Brain microvascular endothelial cell (primary cell): Measurements from ENCODE around the gene GNG11.

Experiments used
- DNase-seq: peaks from one replicate; pipeline ENCODE4 v3.0.0-alpha.2; 2020
- H3K27ac ChIP-seq: fragments of 250-450 bp; sonication (Bioruptor Pico); 2 replicates; pipeline ENCODE4 v1.5.1; 2020; ENCODE audit warnings: mild to moderate bottlenecking, moderate library complexity
- H3K27me3 ChIP-seq: fragments of 250-450 bp; sonication (Bioruptor Pico); replicated peaks from 2 replicates; pipeline ENCODE4 v1.5.1; 2020; ENCODE audit warnings: mild to moderate bottlenecking
- H3K36me3 ChIP-seq: fragments of 250-450 bp; sonication (Bioruptor Pico); replicated peaks from 2 replicates; pipeline ENCODE4 v1.5.1; 2020; ENCODE audit warnings: mild to moderate bottlenecking
- H3K4me3 ChIP-seq: 2 replicates; pipeline ENCODE4 v1.5.1; 2011; ENCODE audit warnings: low read depth, mild to moderate bottlenecking, control low read depth, low read length, moderate library complexity
- in situ Hi-C: cut with HindIII; loops from 2 replicates; pipeline ENCODE4 v1.10.0; 2017; ENCODE audit warnings: low sequenced_read_pairs, low pct_ligation_motif_present
- TF ChIP-seq, protein P1 (sequence below): IDR thresholded peaks from 2 replicates; pipeline ENCODE4 v1.5.1; 2011; ENCODE audit warnings: low read depth, mild to moderate bottlenecking, moderate library complexity, low read length, control low read depth, inconsistent platforms; ENCODE audit errors: missing control alignments

GNG11 gene

DNA sequence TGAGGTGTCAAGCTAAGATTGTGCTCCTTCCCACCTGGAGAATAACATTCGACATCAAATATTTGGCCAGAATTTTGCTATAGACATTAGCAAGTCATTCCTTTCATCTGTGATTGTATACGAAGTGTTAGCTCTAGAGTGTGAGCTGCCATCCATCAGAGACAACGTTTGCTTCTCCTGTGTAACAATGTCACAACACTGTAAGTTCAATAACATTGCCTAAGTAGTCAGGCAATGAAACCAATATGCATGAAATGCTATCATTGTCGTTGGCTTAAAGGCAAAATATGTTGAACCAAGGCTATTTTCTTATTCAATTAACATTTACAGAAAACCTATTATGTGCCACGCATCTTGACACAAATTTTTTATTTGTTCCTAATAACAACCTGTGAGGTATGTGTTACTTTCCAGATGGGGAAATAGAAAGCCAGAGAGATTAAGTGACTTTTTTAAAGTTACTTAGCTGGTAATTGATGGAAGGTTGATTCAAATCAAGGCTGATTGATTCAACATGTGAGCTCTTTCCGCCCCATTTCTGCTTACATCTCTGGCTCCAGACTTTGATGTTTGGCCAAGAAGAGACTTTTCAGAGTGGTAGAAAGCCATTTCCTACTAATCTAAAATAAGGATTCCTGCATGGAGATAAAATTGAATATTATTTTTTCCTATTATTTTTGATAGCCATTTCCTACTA lies 50.6 kb downstream of the GNG11 start:
- TF ChIP-seq, protein P1, sequence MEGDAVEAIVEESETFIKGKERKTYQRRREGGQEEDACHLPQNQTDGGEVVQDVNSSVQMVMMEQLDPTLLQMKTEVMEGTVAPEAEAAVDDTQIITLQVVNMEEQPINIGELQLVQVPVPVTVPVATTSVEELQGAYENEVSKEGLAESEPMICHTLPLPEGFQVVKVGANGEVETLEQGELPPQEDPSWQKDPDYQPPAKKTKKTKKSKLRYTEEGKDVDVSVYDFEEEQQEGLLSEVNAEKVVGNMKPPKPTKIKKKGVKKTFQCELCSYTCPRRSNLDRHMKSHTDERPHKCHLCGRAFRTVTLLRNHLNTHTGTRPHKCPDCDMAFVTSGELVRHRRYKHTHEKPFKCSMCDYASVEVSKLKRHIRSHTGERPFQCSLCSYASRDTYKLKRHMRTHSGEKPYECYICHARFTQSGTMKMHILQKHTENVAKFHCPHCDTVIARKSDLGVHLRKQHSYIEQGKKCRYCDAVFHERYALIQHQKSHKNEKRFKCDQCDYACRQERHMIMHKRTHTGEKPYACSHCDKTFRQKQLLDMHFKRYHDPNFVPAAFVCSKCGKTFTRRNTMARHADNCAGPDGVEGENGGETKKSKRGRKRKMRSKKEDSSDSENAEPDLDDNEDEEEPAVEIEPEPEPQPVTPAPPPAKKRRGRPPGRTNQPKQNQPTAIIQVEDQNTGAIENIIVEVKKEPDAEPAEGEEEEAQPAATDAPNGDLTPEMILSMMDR: no peak

DNA sequence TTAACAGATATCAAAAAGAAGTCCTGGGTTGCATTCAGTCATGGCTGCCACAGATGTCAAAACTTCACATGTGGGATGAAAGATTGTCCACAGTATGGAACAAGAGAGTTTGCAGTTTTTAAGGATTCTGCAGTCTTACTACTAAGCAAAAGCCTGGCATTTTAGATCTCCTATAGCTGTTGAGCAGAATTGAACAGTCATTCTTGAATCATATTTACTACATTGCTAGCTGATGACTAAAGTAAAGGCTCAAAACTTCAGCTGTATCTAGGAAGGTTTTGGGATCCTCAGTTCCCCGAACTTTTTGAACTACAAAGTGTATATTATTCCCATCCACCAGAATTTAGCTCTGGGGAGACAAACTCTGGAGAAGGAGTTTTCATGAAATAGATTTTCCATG lies 51.6 kb downstream of the GNG11 start:
- TF ChIP-seq, protein P1: no peak
- Histone ChIP-seq H3K27ac (no peak overlapping the region), H3K4me3 (no peak overlapping the region), H3K27me3 (no peaks in the 10 kb centered on the region), H3K36me3 (no peaks in the 10 kb centered on the region)
- no peak for DNase-seq
- in situ Hi-C loops: no loop called here

More for the DNA sequence above, 50.6 kb downstream of the GNG11 start:
- no peak overlapping the region for H3K4me3 ChIP-seq
- H3K27me3 ChIP-seq: no peaks in the 10 kb centered on the region
- no peaks in the 10 kb centered on the region for H3K36me3 ChIP-seq
- no peak for DNase-seq
- H3K27ac ChIP-seq: no peak overlapping the region
- in situ Hi-C loops: no loop called here

DNA sequence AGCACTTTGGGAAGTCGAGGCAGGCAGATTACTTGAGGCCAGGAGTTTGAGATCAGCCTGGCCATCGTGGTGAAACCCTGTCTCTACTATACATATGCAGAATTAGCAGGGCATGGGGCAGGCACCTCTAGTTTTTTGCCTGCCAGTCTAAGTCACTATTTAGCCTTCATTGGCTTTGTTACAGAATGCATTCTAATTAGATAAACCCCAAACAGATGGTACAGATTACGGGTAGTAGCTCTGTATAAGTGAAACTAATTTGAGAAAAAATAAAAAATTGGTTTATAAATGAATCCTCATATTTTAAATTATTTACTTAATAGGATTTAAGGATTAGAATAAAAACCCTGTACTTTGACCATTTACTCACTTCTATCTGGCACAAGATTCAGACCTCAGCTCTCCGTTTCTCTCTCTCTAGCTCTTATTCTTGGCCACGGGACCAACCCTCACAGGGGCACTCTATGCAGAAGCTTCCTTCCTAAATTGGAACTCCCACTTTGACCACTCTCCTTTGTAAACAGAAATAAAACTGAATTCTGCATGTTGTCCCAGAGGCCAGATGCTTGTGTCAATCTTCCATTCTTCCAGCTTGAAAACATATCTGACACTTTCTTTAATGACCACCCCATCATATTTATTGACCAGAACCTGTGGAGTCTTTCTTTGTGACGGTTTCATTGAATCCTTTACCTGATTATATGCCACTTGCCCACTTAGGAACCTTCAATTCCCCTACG lies 55.8 kb downstream of the GNG11 start:
- Histone ChIP-seq H3K36me3 (no peaks in the 10 kb centered on the region), H3K4me3 (no peak overlapping the region), H3K27me3 (no peaks in the 10 kb centered on the region), H3K27ac (no peak overlapping the region)
- TF ChIP-seq, protein P1: no peak
- no peak for DNase-seq
- in situ Hi-C loops: no loop called here
